GM18870 (cell line): ENCODE measurements around the gene GAK.
"Not testable (repeated sequence)": the region's sequence is repeated elsewhere in the genome, so short reads cannot be mapped to it uniquely, and the experiment has no call there.

Experiments used
- ATAC-seq: cut with Tn5 transposase; IDR thresholded peaks from one replicate; pipeline ENCODE4 v1.9.1; 2021; ENCODE audit warnings: moderate library complexity; ENCODE audit not compliant: unreplicated experiment

The GAK gene

GRCh38 chr4:821181-821591, 110.9 kb downstream of the GAK start:
- ATAC-seq = no peak

DNA sequence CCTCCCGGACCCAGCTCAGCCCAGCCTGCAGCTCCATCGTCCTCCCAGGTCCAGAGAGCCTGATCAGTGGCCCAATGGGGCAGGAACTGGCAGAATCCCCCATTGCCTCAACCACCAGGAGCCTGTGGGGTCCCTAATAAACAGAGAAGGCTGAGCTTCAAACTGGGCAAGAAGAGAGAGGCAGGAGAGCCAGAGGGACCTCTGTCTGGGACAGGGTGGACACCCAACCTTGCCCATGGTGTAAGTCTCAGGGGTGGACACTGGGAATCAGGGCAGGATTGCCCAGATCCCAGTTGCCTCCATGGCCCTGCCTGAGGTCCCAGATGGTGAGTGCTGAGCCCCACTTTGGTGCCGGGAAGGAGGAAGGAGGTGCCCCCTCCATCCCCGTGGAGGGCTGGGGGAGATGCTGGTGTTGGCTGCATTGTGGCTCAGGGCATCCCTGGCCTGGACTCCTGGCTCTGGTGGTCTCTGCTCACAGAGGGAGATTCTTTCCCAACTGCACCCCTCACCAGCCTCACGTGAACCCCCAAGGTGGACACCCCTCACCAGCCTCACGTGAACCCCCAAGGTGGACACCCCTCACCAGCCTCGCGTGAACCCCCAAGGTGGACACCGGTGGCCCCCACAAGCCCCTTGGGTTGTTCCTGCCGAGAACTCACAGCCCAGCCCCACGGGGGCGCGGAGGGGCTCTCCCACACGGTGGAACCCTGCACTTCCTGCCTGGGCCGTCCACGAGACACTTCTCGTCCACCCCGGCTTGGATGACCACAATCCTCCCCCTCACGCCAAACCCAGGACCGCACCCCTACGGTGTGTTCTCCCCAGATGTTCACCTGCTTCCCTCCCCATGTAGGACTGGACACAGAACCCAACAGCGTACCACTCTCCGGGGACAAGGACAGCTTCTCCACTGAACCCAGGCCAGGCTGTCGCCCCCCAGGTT, 111.6 kb downstream of the GAK start:
- no peak for ATAC-seq

GRCh38 chr4:819401-820229, 112.5 kb downstream of the GAK start:
- ATAC-seq = no peak

DNA sequence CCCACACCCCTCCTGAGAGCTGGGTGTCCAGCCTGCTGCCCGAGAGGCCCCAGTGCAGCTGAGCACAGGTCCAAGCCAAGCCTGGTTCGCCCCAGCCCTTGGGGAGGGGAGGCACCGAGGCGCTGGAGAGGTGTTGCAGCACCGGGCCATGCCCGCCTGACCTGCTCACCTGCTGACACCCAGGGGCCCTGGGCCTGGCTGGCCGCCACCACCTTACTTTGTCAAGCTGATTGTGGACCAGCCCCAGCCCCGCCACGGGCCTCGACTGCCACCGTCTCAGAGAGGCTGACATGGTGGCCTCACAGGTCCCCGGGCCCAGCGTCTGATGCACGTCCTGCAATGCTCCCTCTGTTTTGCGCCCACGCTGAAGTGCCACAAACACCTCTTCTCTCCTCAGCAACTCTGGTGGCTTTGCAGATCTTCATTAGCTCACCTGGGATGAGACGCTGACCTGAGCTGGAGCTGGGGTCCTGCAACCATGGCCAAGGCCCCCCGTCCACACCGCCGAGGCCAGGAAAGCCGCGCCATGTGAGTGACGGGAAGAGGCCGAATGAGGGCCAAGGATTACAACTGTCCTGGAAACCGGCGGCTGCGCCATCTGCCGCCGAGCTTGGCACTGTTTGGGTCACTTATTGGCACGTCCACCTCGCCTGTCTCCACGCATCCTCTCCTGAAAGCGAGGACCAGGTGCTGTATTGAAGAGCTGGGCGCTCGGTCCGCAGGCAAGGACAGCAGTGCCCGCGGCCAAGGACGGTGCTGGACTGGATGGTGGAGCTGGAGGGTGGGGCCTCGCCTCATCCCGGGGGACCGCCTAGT, 113.8 kb downstream of the GAK start:
- ATAC-seq = no peak

- no peak for ATAC-seq
Measured at GRCh38 chr4:815464-816146, 116.5 kb downstream of the GAK start.

GRCh38 chr4:814312-814850, 117.7 kb downstream of the GAK start:
- no peak for ATAC-seq

DNA sequence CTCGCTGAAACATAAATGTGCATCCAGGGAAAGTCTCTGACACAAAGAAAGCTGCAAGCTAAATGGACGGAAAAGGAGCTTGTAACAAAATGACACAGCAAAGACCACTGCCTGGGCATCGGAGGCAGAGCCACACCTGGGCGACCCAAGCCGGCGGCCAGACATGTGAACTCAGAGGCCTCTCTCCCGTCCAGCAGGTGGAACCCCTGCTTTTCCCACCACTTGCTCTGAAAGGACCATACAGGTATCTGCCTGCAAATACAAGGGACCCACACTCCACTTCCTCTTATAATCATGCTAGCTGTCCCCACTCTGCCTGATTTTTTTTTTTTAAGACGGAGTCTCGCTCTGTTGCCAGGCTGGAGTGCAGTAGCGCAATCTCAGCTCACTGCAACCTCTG, 118.2 kb downstream of the GAK start:
- no peak for ATAC-seq

GRCh38 chr4:808860-809570, 123.1 kb downstream of the GAK start:
- no peak for ATAC-seq

DNA sequence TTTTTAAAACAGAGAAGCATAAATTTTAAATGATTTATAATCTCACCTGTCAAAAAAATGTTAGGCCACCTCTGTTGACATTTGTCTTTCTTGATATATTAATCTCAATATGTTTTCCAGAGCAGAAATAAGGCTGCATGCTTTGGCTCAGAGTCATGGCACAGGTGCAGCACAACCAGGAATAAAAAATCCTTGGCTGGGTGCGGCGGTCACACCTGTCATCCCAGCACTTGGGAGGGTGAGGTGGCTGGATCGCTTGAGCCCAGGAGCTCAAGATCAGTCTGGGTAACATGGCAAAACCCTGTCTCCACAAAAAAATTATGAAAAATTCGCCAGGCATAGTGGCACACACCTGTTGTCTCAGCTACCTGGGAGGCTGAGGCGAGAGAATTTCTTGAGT, 124.3 kb downstream of the GAK start:
- ATAC-seq = no peak

DNA sequence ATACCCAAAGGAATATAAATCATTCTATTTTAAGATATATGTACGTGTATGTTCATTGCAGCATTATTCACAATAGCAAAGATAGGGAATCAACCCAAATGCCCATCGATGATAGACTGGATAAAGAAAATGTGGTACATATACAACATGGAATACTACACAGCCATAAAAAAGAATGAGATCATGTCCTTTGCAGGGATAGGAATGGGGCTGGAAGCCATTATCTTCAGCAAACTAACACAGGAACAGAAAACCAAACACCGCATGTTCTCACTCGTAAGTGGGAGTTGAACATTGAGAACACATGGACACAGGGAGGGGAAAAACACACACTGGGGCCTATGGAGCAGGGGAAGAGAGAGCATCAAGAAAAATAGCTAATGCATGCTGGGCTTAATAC, 125.1 kb downstream of the GAK start:
- ATAC-seq = not testable (repeated sequence)

DNA sequence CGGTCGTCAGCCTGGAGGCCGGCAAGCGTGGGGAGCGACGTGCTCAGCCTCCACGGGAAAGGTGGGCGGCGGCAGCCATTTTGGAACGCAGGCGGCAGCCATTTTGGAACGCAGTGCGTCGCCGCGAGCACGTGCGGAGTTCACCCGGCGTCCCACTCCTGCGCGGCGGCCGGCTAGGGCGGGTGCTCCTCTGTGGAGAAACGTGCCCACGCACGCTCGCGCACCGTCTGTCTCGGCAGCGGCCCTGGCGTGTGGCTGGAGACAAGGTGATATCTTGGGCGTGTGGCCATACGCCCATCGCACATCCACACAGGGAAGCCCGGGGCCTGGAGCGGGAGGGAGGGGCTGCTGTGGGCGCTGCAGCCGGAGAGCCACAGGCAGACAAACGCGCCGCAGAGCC, 127.3 kb downstream of the GAK start:
- ATAC-seq = no peak

GRCh38 chr4:803884-804283, 128.2 kb downstream of the GAK start:
- no peak for ATAC-seq

DNA sequence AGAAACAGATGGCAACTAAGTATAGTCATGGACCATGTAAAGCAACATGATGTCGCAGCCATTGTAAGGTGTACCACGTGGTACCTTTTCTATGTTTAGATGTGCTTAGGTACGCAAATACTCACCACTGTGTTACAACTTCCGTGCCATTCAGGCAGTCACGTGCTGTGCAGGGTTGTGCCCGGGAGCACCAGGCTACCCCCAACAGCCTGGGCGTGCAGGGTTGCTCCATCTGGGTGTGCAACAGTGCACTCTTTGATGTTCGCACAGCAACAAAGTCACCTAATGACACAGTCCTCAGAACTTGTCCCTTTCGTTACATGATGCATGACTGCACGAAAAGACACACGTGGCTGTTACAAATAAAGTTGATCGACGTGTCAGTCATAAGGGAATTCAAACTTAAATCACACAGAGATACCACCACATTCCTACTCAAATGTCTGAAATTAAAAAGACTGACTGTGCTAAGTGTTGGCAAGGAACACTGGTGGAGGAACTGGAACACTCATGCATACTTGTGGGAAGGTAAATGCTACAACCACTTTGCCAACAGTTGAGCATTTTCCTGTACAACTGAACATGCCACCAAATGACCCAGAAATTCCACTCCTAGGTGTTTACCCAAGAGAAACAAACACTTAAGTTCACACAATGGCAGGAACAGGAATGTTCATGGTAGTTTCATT, 130.5 kb downstream of the GAK start:
- ATAC-seq = no peak
